Ishikawa (cell line): Measurements from ENCODE around the gene BLCAP.

Source experiments
- CEBPB ChIP-seq: IDR thresholded peaks from 2 replicates; pipeline ENCODE4 v1.6.1; 2012
- CREB1 ChIP-seq: IDR thresholded peaks from 2 replicates; pipeline ENCODE4 v1.6.1; 2012; ENCODE audit warnings: low read depth
- EGR1 ChIP-seq: IDR thresholded peaks from 2 replicates; pipeline ENCODE4 v1.6.1; 2012
- EP300 ChIP-seq: IDR thresholded peaks from 2 replicates; pipeline ENCODE4 v1.6.1; 2012; ENCODE audit warnings: borderline replicate concordance
- FOXM1 ChIP-seq: IDR thresholded peaks from 2 replicates; pipeline ENCODE4 v1.6.1; 2012; ENCODE audit warnings: low read depth, borderline replicate concordance
- MAX ChIP-seq: IDR thresholded peaks from 2 replicates; pipeline ENCODE4 v1.6.1; 2012
- NFIC ChIP-seq: IDR thresholded peaks from 2 replicates; pipeline ENCODE4 v1.6.1; 2012
- RAD21 ChIP-seq: IDR thresholded peaks from 2 replicates; pipeline ENCODE4 v1.6.1; 2012; ENCODE audit warnings: low read depth
- REST ChIP-seq: IDR thresholded peaks from 2 replicates; pipeline ENCODE4 v1.6.1; 2012; ENCODE audit warnings: low read depth, mild to moderate bottlenecking
- TAF1 ChIP-seq: IDR thresholded peaks from 2 replicates; pipeline ENCODE4 v1.6.1; 2012; ENCODE audit warnings: low read depth, mild to moderate bottlenecking
- TCF12 ChIP-seq: IDR thresholded peaks from 2 replicates; pipeline ENCODE4 v1.6.1; 2012; ENCODE audit warnings: low read depth
- TEAD4 ChIP-seq: IDR thresholded peaks from 2 replicates; pipeline ENCODE4 v1.6.1; 2012
- USF1 ChIP-seq: IDR thresholded peaks from 2 replicates; pipeline ENCODE4 v1.6.1; 2012
- YY1 ChIP-seq: IDR thresholded peaks from 2 replicates; pipeline ENCODE4 v1.6.1; 2012; ENCODE audit warnings: low read depth
- ZBTB7A ChIP-seq: IDR thresholded peaks from 2 replicates; pipeline ENCODE4 v1.6.1; 2012; ENCODE audit warnings: low read depth

The BLCAP gene

GRCh38 chr20:37523012-37523391 lies 4.7 kb downstream of the BLCAP start:
- TF ChIP-seq CREB1 (no peak), RAD21 (no peak), FOXM1 (no peak), USF1 (no peak), EGR1 (no peak), TEAD4 (no peak), TCF12 (no peak), MAX (no peak), TAF1 (no peak), EP300 (no peak), ZBTB7A (no peak), REST (no peak), CEBPB (no peak)

- TF ChIP-seq RAD21 (no peak), EP300 (no peak), NFIC (no peak), TEAD4 (no peak), TAF1 (no peak), YY1 (no peak), EGR1 (no peak), TCF12 (no peak), USF1 (no peak)
Measured at GRCh38 chr20:37522260-37523011, 5.2 kb downstream of the BLCAP start.

- TF ChIP-seq CEBPB (no peak), YY1 (no peak), NFIC (no peak), CREB1 (no peak), FOXM1 (no peak), ZBTB7A (no peak), TCF12 (no peak), MAX (no peak), EGR1 (no peak), TAF1 (no peak), RAD21 (no peak), USF1 (no peak), TEAD4 (no peak), EP300 (no peak), REST (no peak)
Measured at GRCh38 chr20:37521061-37521771, 6.5 kb downstream of the BLCAP start, which contains the start of gene NNAT. Gene NNAT, plus strand, starts transcription at chr20:37521250. Its CDS starts 82 bp downstream, at chr20:37521332.

- TF ChIP-seq MAX (no peak), EP300 (no peak), TCF12 (no peak), USF1 (no peak), ZBTB7A (no peak), CEBPB (no peak), RAD21 (no peak), TEAD4 (no peak), EGR1 (no peak), TAF1 (no peak), NFIC (no peak), YY1 (no peak), FOXM1 (no peak)
Measured at GRCh38 chr20:37520419-37520955, 7.2 kb downstream of the BLCAP start.
